Measurements from ENCODE around the gene OBP2A. TPM values are rescaled to one million over a fixed set of nuclear protein-coding genes. Genes with fewer than 3 reads are reported as not detected.

The OBP2A gene
- total and polyA plus RNA-seq, 2 of the 8 experiments (the other 6 are each of a cell fraction or from before 2014, with no cell fraction given) = not detected

DNA sequence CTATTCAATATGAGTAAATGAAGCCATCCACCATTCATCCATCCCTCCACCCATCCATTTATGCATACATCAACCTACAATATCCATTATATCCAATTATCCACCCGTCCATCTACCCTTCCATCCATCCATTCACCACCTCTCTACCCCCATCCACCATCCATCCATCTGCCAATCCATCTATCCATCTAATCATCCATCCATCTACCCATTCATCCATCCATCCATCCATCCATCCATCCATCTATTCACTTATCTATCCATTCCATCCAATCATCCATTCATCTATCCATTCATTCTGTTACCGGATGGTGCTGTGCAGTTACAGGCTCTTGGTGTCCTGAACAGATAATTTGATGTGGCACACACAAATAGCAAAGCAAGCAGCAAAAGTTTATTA, 26.3 kb downstream of the OBP2A start:
- H3K36me3 ChIP-seq (ENCODE audit: control insufficient read depth in 2 of 4, insufficient read depth in 4 of 4, low read length in 3 of 4) = no peaks in the 10 kb centered on the region
- H3K9ac ChIP-seq (replicated peaks in 1 of 4; ENCODE audit: extremely low read depth in 1 of 4, low read depth in 3 of 4, low read length in 3 of 4) = no peak overlapping the region
- no peaks in the 10 kb centered on the region for H3K79me1 ChIP-seq (ENCODE audit: low read depth, low read length)
- no peak overlapping the region for H2BK20ac ChIP-seq (ENCODE audit: low read length)
- no peak overlapping the region for H3K56ac ChIP-seq (replicated peaks; ENCODE audit: insufficient read length, low read depth, low read length)
- no peak overlapping the region for H3K27ac ChIP-seq (ENCODE audit: low read depth, low read length)
- H3K23me2 ChIP-seq (ENCODE audit: low read depth, low read length) = peaks cover 10% of the 10 kb centered on the region; the same call in 1 of the 2 replicates
- no peak overlapping the region for H3K18ac ChIP-seq (ENCODE audit: extremely low read depth, low read length)
- no peak for FAIRE-seq
- H2AK5ac ChIP-seq (ENCODE audit: low read depth, low read length) = no peak overlapping the region
- WGBS, 2 experiments (ENCODE audit: extremely low coverage in 1 of 2, insufficient coverage in 1 of 2, insufficient read length in 1 of 2, insufficient replicate concordance in 2 of 2, low coverage in 1 of 2, low lambda C conversion rate in 2 of 2, missing lambda C conversion rate in 1 of 2) = 96 to 100% methylated on average over 1 to 2 of the region's 2 CpGs
- H3K79me2 ChIP-seq (ENCODE audit: control insufficient read depth in 1 of 2, insufficient read depth in 2 of 2, low read length in 2 of 2) = no peaks in the 10 kb centered on the region
- no peak overlapping the region for H2BK15ac ChIP-seq (ENCODE audit: low read length)
- H2AFZ ChIP-seq (ENCODE audit: low read length) = no peak overlapping the region
- H3K4me3 ChIP-seq (ENCODE audit: extremely low read depth in 1 of 4, insufficient read depth in 2 of 4, low read depth in 3 of 4, low read length in 4 of 4) = no peak overlapping the region
- H3K27me3 ChIP-seq (replicated peaks in 1 of 4; ENCODE audit: control insufficient read depth in 3 of 4, extremely low read depth in 1 of 4, insufficient read depth in 3 of 4, low read length in 3 of 4) = no peaks in the 10 kb centered on the region
- no peak overlapping the region for H3K23ac ChIP-seq (ENCODE audit: insufficient read length)
- no peak overlapping the region for H4K8ac ChIP-seq (ENCODE audit: extremely low read depth, insufficient read depth, low read length)
- no peak for DNase-seq (ENCODE audit: low read depth in 1 of 2, low spot score in 2 of 2)
- ChIA-PET CTCF (ENCODE audit: partially characterized antibody) (no interaction called here), POLR2A (ENCODE audit: partially characterized antibody) (no interaction called here)
- H3K14ac ChIP-seq (ENCODE audit: insufficient read length) = no peak overlapping the region
- H3K4ac ChIP-seq (replicated peaks; ENCODE audit: insufficient read length, low read depth, low read length) = no peak overlapping the region
- peaks cover 0 to 4% of the 10 kb centered on the region in 2 experiments for H4K20me1 ChIP-seq (replicated peaks in 1 of 2; ENCODE audit: control insufficient read depth in 1 of 2, insufficient read depth in 2 of 2, low read length in 2 of 2)
- 0 out of 7 replicates have a peak, but pooled peaks cover 0 to 3% (median 0%) of the 10 kb centered on the region in 4 experiments for H3K4me1 ChIP-seq (replicated peaks in 1 of 4; ENCODE audit: control insufficient read depth in 3 of 4, insufficient read depth in 4 of 4, low read length in 3 of 4)
- H4K91ac ChIP-seq (replicated peaks; ENCODE audit: insufficient read length, low read length) = no peak overlapping the region
- no peak overlapping the region for H2BK120ac ChIP-seq (replicated peaks; ENCODE audit: low read depth, low read length)
- no peak overlapping the region for H4K5ac ChIP-seq (ENCODE audit: insufficient read length, low read depth, low read length)
- H2BK5ac ChIP-seq (ENCODE audit: low read depth, low read length) = no peak overlapping the region
- H3K4me2 ChIP-seq (ENCODE audit: insufficient read depth in 1 of 2, low read depth in 2 of 2, low read length in 2 of 2) = no peak overlapping the region
- H2BK12ac ChIP-seq (ENCODE audit: low read depth, low read length) = no peak overlapping the region
- H3K9me3 ChIP-seq (ENCODE audit: insufficient read depth in 2 of 2, low read depth in 1 of 2, low read length in 1 of 2) = peaks cover 0 to 13% of the 10 kb centered on the region in 2 experiments; a peak in 3 of 4 replicates

Data from H1 (cell line).